Measurements from ENCODE around the gene ZNF749. TPM values are rescaled to one million over a fixed set of nuclear protein-coding genes. Genes with fewer than 3 reads are reported as not detected.

The ZNF749 gene
- total and polyA plus RNA-seq, 8 donors: 10.3 to 15.1 (median 12.7) TPM

GRCh38 chr19:57410877-57411671 is 24.1 kb upstream of the ZNF749 start, which contains the start of gene ZNF17:
ZNF17 (plus strand) TSS chr19:57411161; CDS start chr19:57413616, 2,455 bp downstream.
- peak within 1 kb of the TSS; percentile 6 to 34 for H3K27ac ChIP-seq

GRCh38 chr19:57419439-57419838 is 15.7 kb upstream of the ZNF749 start:
- Histone ChIP-seq H3K4me3 (no peak overlapping the region), H3K4me1 (no peaks in the 10 kb centered on the region), H3K27me3 (no peaks in the 10 kb centered on the region), H3K9me3 (peaks cover 0 to 88% of the 10 kb centered on the region in 2 donors), H3K36me3 (peaks cover 5 to 87% of the 10 kb centered on the region in 2 donors), H3K27ac (no peak overlapping the region)
- ATAC-seq (no peak), DNase-seq (no peak)
- TF ChIP-seq CTCF (IDR thresholded peaks at IDR 0.05): no peak
- intact Hi-C loops (cut with DNase I): no loop called here

More at GRCh38 chr19:57410877-57411671, 24.1 kb upstream of the ZNF749 start, which contains the start of gene ZNF17:
- TF ChIP-seq CTCF (IDR thresholded peaks at IDR 0.05): no peak
- DNase-seq: peak; percentile 85 to 96 (median 95)
- Histone ChIP-seq H3K27me3 (no peaks in the 10 kb centered on the region), H3K4me1 (peaks cover 9 to 21% of the 10 kb centered on the region in 2 donors), H3K9me3 (peaks cover 0 to 7% of the 10 kb centered on the region in 2 donors), H3K36me3 (peaks cover 0 to 35% of the 10 kb centered on the region in 2 donors), H3K4me3 (peak within 1 kb of the TSS; percentile 60 to 89)
- intact Hi-C loops (cut with DNase I): no loop called here
- peak; percentile 100 for ATAC-seq

GRCh38 chr19:57421037-57421436 is 14.1 kb upstream of the ZNF749 start:
- Histone ChIP-seq H3K36me3 (peaks cover 5 to 72% of the 10 kb centered on the region in 2 donors), H3K4me3 (no peak overlapping the region), H3K27me3 (no peaks in the 10 kb centered on the region), H3K4me1 (no peaks in the 10 kb centered on the region), H3K27ac (no peak overlapping the region), H3K9me3 (peaks cover 0 to 97% of the 10 kb centered on the region in 2 donors)
- intact Hi-C loops (cut with DNase I): no loop called here
- no peak for TF ChIP-seq CTCF (IDR thresholded peaks at IDR 0.05)
- DNase-seq (no peak), ATAC-seq (no peak)

- H3K36me3 ChIP-seq: peaks cover 0 to 15% of the 10 kb centered on the region in 2 donors
- DNase-seq (no peak), ATAC-seq (peak; percentile 2)
- intact Hi-C loops (cut with DNase I): no loop called here
- no peaks in the 10 kb centered on the region for H3K27me3 ChIP-seq
- H3K27ac ChIP-seq: peak overlapping the region; percentile 45 to 61
- peaks cover 9 to 21% of the 10 kb centered on the region in 2 donors for H3K4me1 ChIP-seq
- peak overlapping the region; percentile 92 to 93 for H3K4me3 ChIP-seq
- H3K9me3 ChIP-seq: no peaks in the 10 kb centered on the region
- no peak for TF ChIP-seq CTCF (IDR thresholded peaks at IDR 0.05)
These were observed 601 bp upstream of the ZNF749 start for GRCh38 chr19:57434386-57435061.

- Histone ChIP-seq H3K4me1 (peaks cover 9 to 21% of the 10 kb centered on the region in 2 donors), H3K4me3 (peak overlapping the region in 1 of 2 donors; percentile 93), H3K27me3 (no peaks in the 10 kb centered on the region), H3K9me3 (peaks cover 0 to 15% of the 10 kb centered on the region in 2 donors), H3K27ac (no peak overlapping the region), H3K36me3 (peaks cover 0 to 15% of the 10 kb centered on the region in 2 donors)
- no peak for TF ChIP-seq CTCF (IDR thresholded peaks at IDR 0.05)
- intact Hi-C loops (cut with DNase I): no loop called here
- DNase-seq (no peak), ATAC-seq (no peak)
These were observed 1.3 kb downstream of the ZNF749 start for GRCh38 chr19:57436417-57436816.

All from left lung (tissue), 10 donors.